Left lobe of liver (tissue), 2 donors: ENCODE results near the gene LAIR2. TPM values are rescaled to one million over a fixed set of nuclear protein-coding genes. Genes with fewer than 3 reads are reported as not detected.
A peak's percentile ranks its signal among the peaks of the same experiment; 100 is the strongest.

ENCODE experiments used
- ATAC-seq: fragments of 200-7000 bp; cut with Tn5 transposase; one replicate; pipeline ENCODE4 v1.9.1; 2020; ENCODE audit warnings: mild to moderate bottlenecking, moderate library complexity
- DNase-seq: peaks from one replicate; pipeline ENCODE4 v3.0.0-alpha.2; 2020; ENCODE audit warnings: low spot score
- total RNA-seq: library from RNA; stranded (reverse); gene quantifications from one replicate; pipeline ENCODE4 v1.2.1, GENCODE V29; 2021
- donor health status: DM: no; HTN: no; CAD: no; lungs with moderate emphysema.
- donor health status: DM: no; HTN: yes; CAD: no.

LAIR2 gene
- total RNA-seq, 1 donor from 2014 or later = not detected

DNA sequence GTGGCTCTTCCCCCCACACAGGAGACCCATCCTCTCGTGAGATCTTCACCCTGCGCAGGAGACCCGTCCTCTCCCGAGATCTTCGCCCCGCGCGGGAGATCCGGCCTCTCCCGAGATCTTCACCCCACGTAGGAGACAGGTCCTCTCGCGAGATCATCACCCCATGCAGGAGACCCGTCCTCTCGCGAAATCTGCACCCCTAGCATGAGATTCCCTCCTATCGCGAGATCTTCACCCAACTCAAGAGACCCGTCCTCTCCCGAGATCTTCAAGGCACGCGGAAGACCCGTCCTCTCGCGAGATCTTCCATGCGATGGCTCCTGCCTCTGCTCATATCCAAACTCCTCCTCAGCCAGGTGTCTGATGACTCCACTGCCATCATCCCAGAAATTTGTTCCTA, 24.3 kb downstream of the LAIR2 start:
- DNase-seq (no peak), ATAC-seq (no peak)

DNA sequence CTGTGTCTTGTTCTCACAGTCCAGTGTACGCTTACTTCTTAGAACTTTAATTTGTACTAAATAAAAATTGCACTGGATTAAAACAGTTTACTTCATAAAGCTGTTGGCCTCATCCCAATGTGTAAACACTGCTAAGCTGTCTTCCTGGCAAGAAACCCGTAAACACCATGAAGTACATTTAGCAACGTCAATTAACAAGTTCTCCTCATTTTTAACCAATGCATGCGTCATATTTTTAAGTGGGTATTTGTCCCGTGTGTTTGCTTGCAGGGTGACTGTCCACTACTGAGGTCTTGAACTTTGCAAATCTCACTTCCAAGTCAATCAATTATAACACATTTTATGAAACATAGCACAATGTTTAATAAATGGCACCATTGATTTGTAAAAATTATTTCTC, 28.2 kb downstream of the LAIR2 start:
- DNase-seq (no peak), ATAC-seq (no peak)

GRCh38 chr19:54532528-54532927, 29.9 kb downstream of the LAIR2 start:
- DNase-seq (no peak), ATAC-seq (no peak)

DNA sequence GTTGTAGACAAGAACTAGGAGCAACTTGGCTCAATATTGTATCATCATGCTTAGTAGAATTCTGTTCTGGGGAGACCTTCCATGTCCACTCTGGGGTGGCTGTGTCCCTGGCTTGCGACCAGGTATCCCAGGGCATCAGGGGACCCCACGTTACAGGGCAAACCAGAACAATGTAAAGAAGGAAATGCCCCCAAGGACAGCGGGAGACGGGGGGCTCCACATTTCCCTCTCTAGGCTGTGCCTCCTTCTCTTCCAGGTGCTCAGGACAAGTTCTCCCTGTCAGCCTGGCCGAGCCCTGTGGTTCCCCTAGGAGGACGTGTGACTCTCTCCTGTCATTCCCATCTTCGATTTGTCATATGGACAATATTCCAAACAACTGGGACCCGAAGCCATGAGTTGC, 30.8 kb downstream of the LAIR2 start:
- ATAC-seq = no peak

DNA sequence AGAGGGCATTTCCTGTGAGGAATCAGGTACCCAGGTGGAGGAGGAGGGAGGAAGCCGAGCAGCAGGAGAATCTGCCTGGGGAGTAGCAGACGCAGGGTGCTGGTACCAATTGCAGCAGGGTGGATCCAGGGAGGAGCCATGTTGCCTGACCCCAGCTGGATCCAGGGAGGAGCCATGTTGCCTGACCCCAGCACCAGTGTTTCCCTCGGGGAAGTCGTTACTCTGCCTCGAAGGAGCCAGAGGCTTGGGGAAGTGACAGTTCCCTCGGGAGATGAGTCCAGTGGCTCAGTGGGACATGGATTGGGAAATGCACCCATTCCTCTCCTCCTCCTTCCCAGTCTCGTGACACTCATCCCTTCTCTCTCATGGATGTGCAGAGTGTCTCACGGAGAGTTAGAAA, 31.5 kb downstream of the LAIR2 start:
- DNase-seq = no peak
- ATAC-seq = no peak

More for the DNA sequence above, 30.8 kb downstream of the LAIR2 start:
- DNase-seq = no peak

DNA sequence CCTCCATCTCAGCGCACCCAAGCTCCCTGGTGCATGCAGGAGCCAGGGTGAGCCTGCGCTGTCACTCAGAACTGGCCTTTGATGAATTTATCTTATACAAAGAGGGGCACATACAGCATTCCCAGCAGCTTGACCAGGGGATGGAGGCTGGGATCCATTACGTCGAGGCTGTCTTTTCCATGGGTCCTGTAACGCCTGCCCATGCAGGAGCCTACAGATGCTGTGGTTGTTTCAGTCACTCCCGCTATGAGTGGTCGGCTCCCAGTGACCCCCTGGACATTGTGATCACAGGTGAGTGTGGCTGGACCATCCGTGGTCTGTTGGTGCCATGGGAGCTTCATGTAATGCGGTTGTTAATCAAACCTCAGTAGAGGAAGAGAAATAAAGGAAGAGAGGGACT, 33.0 kb downstream of the LAIR2 start:
- DNase-seq (no peak), ATAC-seq (no peak)

DNA sequence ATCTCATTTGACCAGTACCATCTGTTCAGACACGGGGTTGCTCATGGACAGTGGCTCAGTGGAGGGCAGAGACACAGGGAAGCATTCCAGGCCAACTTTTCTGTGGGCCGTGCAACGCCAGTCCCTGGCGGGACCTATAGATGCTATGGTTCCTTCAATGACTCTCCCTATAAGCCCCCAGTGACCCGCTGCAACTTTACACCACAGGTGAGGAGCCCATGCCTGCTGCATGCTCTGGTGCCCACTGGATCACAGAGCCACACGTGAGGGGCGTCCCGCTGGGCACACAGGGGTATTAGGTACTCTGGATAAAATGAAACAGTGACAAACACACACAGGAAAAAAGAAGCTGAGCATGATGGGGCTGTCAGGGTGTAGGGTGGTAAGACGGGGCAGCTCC, 34.3 kb downstream of the LAIR2 start:
- ATAC-seq (no peak), DNase-seq (no peak)

DNA sequence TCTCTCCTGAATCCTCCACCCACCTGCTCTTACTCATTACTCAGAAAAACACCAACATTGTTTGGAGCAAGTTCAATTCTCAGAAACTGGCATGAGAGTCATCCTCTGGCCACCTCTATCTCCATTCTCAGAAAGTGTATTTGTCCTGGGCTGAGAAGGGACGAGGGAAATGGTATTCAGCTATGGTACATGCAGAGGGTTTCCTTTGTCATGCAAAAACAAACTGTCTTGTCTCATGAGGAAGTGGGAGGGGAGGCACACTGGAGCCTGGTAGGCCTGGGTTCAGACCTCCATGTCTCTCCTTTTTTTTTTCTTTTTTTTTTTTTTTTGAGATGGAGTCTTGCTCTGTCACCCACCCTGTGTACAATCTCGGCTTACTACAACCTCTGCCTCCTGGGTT, 39.1 kb downstream of the LAIR2 start:
- DNase-seq (no peak), ATAC-seq (no peak)

GRCh38 chr19:54548806-54549205, 46.2 kb downstream of the LAIR2 start:
- DNase-seq (no peak), ATAC-seq (no peak)

DNA sequence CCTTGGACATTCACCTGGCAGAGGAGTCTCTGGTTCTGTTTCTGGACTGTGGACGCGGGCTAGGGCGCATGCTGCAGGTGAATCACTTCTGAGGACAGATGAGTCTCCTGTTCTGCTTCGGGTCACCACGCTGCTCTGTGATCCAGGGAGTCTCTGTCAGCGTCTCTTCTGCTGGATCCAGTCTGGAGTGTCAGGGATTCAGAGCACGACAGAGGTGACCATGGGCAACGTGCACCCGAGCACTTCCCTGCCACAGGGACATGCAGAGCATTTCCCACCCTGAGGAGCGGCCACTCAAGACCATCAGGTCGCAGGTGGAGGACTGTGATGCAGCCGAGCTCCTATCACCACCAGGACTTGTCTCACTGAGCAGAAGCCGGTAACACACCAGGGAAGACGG, 46.6 kb downstream of the LAIR2 start:
- no peak for ATAC-seq
- peak; percentile 27 for DNase-seq

DNA sequence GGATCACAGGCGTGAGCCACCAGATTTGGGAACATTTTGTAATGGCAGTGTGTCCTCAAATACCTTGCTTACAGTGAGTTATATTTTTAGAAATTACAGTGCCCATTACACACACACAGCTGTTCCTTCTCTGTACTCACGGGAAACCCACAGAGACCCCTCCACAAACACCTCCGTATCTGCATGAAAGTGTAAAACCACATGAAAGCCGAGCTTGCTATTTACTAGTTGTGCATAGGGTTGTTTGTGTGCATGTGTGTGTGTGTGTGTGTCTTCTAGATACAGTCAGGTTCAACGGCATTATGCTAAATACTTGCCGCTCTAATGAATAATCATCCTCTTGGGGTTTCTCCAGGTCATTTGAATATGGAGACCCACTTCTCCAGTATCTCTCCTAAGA, 48.7 kb downstream of the LAIR2 start:
- ATAC-seq (no peak), DNase-seq (no peak)

GRCh38 chr19:54551950-54552912, 49.6 kb downstream of the LAIR2 start:
- peak; percentile 42 for DNase-seq
- ATAC-seq = peak; percentile 36

GRCh38 chr19:54552913-54553310, 50.3 kb downstream of the LAIR2 start:
- ATAC-seq (no peak), DNase-seq (peak; percentile 15)

DNA sequence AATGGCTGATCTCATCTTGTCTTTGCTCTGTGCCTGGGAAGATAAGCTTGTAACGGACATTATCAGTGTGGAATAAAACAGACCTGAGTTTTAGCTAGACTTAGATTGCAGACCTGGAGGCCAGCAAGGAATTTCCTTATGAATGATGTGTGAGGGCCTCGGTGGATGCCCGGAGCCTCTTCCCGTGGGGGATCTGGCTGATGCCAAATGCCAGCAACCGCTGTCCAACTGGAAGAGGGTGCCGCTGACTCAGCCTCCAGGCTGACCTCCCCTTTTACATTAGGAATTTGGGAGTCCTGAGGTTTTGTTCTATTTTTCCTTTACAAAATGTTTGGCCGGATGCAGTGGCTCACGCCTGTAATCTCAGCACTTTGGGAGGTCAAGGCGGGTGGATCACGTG, 51.4 kb downstream of the LAIR2 start:
- ATAC-seq (no peak), DNase-seq (peak; percentile 12)

DNA sequence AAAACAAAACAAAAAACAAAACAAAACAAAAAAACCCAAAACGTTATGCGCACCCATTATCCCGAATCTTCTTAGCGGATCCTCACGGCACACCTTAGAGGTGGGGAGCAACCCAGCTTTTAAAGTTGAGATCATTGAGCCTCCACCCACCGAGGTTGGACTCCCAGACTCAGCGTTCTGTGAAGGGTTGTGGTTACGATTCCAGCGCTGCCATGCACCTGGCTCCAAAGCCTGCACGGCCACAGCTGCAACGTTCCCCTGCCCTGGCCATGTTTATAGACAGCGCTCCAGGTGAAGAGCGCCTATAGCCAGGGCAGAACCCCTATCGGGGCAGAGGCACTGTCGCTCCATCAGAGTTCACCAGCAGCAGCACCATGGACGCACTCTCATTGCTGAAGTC, 52.3 kb downstream of the LAIR2 start:
- peak; percentile 19 for DNase-seq
- ATAC-seq = no peak

GRCh38 chr19:54556194-54556593, 53.6 kb downstream of the LAIR2 start:
- ATAC-seq (no peak), DNase-seq (no peak)

DNA sequence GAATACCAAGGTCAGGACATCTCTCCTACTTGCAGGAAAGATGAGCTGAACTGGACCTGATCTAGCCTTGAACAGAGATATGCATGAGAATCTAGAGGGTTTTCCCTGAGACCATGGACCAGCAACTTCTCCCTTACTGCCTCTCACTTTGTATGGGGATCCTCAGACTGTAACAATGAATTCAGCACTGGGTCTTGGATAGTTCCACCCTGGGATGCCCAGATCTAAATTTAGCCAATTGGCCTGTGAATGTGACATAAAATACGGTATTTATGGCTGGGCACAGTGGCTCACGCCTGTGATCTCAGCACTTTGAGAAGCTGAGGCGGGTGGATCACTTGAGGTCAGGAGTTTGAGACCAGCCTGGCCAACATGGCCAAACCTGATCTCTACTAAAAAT, 55.7 kb downstream of the LAIR2 start:
- DNase-seq = peak; percentile 2

More for the DNA sequence above, 55.7 kb downstream of the LAIR2 start:
- no peak for ATAC-seq

Other genes starting within 250 kb of the LAIR2 start
- 8.7 TPM for gene LILRB5, start 245.6 kb upstream of the LAIR2 start, total RNA-seq
- 1.7 TPM for gene LILRB2, start 221.7 kb upstream of the LAIR2 start, total RNA-seq
- 1.4 TPM for gene LILRA5, start 189.7 kb upstream of the LAIR2 start, total RNA-seq
- gene LILRA4, start 163.7 kb upstream of the LAIR2 start, total RNA-seq = not detected
- 3.1 TPM for gene LAIR1, start 137.9 kb upstream of the LAIR2 start, total RNA-seq
- 0.33 TPM for gene TTYH1, start 87.4 kb upstream of the LAIR2 start, total RNA-seq
- gene LENG8, start 53.6 kb upstream of the LAIR2 start, total RNA-seq = 57.8 TPM
- 2.2 TPM for gene LENG9, start 39.1 kb upstream of the LAIR2 start, total RNA-seq
- 2.4 TPM for gene CDC42EP5, start 29.5 kb upstream of the LAIR2 start, total RNA-seq
- 1.6 TPM for gene LILRA2, start 71.0 kb downstream of the LAIR2 start, total RNA-seq
- 0.60 TPM for gene LILRA1, start 90.8 kb downstream of the LAIR2 start, total RNA-seq
- 2.6 TPM for gene LILRB1, start 127.7 kb downstream of the LAIR2 start, total RNA-seq
- gene LILRB4, start 160.2 kb downstream of the LAIR2 start, total RNA-seq = 1.9 TPM
- not detected for gene KIR3DL3, start 221.6 kb downstream of the LAIR2 start, total RNA-seq
- not detected for gene KIR2DL3, start 235.7 kb downstream of the LAIR2 start, total RNA-seq